ENCODE data around the gene GSTM3.

Gene GSTM3

DNA sequence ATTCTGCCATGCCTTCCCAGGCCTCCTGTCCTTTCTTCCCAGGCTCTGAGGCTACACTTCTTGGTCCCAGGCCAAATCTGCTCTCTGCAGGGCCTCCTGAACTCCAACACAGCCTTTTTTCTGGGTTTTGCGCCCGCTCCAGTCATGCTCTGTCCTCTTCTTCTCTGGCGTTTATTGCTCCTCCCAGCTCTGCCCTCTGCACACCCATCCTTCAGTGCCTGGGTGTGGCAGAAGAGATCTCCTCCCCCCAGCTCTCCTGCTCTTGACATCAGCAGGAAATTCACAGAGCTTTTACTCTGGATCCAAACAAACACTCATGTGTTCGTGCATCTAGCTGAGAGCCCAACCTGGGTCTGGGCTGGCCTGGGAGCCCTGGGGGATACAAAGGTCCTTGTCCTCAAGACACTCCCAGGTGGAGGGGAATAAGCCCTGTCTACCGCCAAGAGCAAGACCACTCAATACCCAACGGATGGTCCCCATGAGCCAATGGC is 45.7 kb upstream of the GSTM3 start:
- DNase-seq (ENCODE audit: low read depth), result no peak
- no peak overlapping the region for H3K4me3 ChIP-seq (ENCODE audit: low read depth, low read length)
- TF ChIP-seq, protein P1, sequence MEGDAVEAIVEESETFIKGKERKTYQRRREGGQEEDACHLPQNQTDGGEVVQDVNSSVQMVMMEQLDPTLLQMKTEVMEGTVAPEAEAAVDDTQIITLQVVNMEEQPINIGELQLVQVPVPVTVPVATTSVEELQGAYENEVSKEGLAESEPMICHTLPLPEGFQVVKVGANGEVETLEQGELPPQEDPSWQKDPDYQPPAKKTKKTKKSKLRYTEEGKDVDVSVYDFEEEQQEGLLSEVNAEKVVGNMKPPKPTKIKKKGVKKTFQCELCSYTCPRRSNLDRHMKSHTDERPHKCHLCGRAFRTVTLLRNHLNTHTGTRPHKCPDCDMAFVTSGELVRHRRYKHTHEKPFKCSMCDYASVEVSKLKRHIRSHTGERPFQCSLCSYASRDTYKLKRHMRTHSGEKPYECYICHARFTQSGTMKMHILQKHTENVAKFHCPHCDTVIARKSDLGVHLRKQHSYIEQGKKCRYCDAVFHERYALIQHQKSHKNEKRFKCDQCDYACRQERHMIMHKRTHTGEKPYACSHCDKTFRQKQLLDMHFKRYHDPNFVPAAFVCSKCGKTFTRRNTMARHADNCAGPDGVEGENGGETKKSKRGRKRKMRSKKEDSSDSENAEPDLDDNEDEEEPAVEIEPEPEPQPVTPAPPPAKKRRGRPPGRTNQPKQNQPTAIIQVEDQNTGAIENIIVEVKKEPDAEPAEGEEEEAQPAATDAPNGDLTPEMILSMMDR (IDR thresholded peaks at IDR 0.05; ENCODE audit: control insufficient read depth, extremely low read depth, insufficient read depth), result no peak

DNA sequence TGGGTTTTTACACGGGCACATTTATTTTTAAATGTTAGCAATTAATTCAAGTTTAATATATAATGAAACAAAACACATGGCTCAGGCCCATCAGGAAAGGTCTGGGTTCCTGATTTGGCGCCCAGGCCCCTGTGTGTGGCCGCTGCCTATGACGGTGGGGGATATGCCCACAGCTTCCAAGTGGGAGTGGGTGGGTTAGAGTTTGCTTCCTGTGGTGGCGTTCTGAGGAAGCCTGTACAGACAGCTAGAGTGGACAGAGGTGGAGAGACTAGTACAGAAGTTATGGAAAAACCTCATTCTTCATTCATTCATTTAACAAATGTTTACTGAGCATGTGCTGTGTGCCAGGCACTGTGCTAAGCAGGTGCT is 45.3 kb upstream of the GSTM3 start:
- DNase-seq (ENCODE audit: low read depth), result no peak
- TF ChIP-seq, protein P1 (IDR thresholded peaks at IDR 0.05; ENCODE audit: control insufficient read depth, extremely low read depth, insufficient read depth), result no peak
- H3K4me3 ChIP-seq (ENCODE audit: low read depth, low read length), result no peak overlapping the region

DNA sequence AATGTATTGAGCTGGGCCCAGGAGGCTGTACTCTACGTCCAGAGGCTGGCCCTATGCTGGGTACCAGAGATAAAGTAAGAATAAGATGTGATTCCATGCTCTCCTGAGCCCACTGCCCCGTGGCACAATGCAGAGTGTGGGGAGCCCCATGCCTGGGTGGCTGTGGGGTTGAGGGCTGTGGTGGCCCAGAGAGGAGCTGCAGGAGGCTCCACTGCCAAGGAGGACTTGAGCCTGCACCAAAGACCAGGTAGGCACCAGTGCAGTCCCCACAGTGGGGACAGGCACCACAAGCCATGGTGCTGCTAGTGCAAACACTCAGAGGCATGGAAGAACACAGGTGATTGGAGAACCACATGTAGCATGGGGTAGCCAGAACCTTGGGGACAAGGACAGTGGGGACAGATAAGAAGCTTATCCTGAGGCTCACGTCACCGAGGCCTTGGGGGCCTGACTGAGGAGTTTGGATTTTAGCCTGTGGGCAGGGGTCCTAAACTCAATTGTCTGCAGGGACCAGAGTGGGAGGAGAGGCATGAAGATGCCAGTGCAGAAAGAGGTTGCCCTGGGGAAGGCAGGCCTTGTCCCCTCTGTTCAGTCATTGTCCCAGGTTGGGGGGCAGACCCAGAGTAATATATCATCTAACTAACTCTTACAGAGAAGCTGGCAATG is 44.7 kb upstream of the GSTM3 start:
- DNase-seq (ENCODE audit: low read depth), result no peak
- H3K4me3 ChIP-seq (ENCODE audit: low read depth, low read length), result no peak overlapping the region
- TF ChIP-seq, protein P1 (IDR thresholded peaks at IDR 0.05; ENCODE audit: control insufficient read depth, extremely low read depth, insufficient read depth), result no peak

DNA sequence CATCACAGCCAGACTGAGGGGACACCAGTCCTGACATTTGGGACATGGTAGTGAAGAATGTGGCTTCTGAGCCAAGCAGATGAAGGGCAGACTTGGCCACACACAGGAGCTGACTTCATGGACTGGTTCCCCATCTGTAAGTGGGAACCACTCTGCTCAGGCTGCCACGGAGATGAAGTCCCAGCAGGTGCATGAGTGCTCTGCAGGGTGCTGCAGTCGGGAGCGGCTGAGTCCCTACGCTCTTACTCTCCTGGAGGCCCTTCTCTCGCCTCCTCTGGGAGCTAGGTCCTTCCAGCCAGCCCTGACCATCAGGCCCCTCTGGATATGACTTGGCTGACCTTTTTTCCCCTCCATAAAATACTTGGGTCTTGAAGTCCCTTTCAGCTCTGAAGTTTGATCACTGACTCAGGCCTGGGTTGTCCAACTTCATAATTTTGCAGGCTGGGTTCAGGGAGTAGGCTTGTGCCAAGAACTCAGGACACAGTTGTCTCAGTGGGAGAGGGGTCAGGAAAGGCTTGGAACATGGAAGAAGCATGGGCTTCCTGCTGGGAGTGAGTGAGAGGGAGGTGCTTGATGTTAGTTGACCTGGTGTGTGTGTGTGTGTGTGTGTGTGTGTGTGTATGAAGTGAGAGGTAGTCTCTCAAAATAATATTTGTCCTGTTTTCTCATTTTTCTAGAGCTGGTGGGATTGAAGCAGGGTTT is 43.9 kb upstream of the GSTM3 start:
- no peak overlapping the region for H3K4me3 ChIP-seq (ENCODE audit: low read depth, low read length)
- no peak for DNase-seq (ENCODE audit: low read depth)
- TF ChIP-seq, protein P1 (IDR thresholded peaks at IDR 0.05; ENCODE audit: control insufficient read depth, extremely low read depth, insufficient read depth), result no peak

DNA sequence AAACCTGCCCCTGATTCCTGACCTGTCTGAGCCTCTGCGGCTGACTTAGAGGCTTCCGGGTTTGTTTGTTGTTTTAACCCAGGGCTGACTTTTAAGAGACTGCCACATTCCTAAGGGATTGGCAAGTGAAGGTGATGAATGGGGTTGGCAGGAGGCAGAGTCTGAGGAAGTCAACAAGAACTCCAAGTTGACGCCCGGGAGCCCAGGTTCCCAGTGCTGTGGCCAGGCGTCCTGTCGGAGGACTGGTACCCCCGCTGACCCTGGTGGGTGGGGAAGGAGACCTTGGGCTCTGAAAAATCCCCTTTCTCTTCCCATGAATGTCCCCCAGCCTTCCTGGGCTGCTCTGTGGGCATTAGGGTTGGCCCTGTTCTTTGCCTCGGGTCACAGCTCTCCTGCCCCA is 42.6 kb upstream of the GSTM3 start:
- no peak overlapping the region for H3K4me3 ChIP-seq (ENCODE audit: low read depth, low read length)
- peak; percentile 82 for DNase-seq (ENCODE audit: low read depth)
- TF ChIP-seq, protein P1 (IDR thresholded peaks at IDR 0.05; ENCODE audit: control insufficient read depth, extremely low read depth, insufficient read depth), result no peak

DNA sequence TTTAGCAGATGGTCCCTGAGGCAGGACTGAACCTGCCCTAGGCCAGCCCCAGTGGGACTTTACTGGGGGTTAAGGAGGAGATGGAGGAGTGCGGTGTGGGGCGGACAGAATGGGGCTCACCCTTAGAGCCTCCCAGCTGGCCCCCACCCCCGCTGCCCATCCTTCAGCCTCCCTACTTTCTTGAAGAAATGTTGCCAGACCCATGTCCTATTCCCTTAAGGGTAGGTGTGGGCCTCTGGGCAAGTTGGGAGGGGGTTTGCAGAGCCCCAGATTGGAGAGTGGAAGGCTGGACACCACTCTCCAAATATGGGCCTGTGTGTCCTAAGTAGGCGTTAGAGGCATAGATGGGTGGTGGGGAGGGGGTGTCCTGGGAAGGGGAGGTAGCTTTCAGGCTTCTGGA is 42.1 kb upstream of the GSTM3 start:
- DNase-seq (ENCODE audit: low read depth), result no peak
- TF ChIP-seq, protein P1 (IDR thresholded peaks at IDR 0.05; ENCODE audit: control insufficient read depth, extremely low read depth, insufficient read depth), result no peak
- no peak overlapping the region for H3K4me3 ChIP-seq (ENCODE audit: low read depth, low read length)
